PC-9 (cell line): ENCODE results near the gene NSD2. TPM values are rescaled to one million over a fixed set of nuclear protein-coding genes. Genes with fewer than 3 reads are reported as not detected.

Experiments
- BruUV-seq: library from RNA; stranded (reverse); fragments of 400-500 nt; replicated peaks from 2 replicates; lab custom pipeline; 2021; lab: Mats Ljungman, UMichigan
- CTCF ChIA-PET: fragments of 300-600 bp; sonication (Branson Sonifier 250); formaldehyde crosslinking; loops from one replicate; lab custom pipeline; 2022; ENCODE audit warnings: antibody characterized with exemption; lab: Charles Lee
- POLR2A ChIA-PET: fragments of 300-600 bp; sonication (Branson Sonifier 250); formaldehyde crosslinking; loops from one replicate; lab custom pipeline; 2022; ENCODE audit warnings: antibody characterized with exemption; ENCODE audit not compliant: unreplicated experiment; lab: Charles Lee
- DNase-seq, 2 experiments: peaks; one replicate each; pipeline versions ENCODE4 v3.0.0 to v3.0.0-alpha.2; 2015 to 2022; ENCODE audit warnings: mixed read lengths in 1 of 2
- H2AFZ ChIP-seq: fragments of 200-600 bp; sonication (generic); 2 replicates; pipeline ENCODE4 v1.8.1; 2017; ENCODE audit warnings: antibody characterized with exemption
- H3F3A ChIP-seq: fragments of 200-600 bp; sonication (generic); 2 replicates; pipeline ENCODE4 v1.8.1; 2017; ENCODE audit warnings: antibody characterized with exemption, mild to moderate bottlenecking, low read depth; ENCODE audit not compliant: insufficient read depth
- H3K27ac ChIP-seq: fragments of 200-600 bp; sonication (generic); 2 replicates; pipeline ENCODE4 v1.6.1; 2016; ENCODE audit warnings: mixed run types
- H3K27me3 ChIP-seq: fragments of 200-600 bp; sonication (generic); 2 replicates; pipeline ENCODE4 v1.6.1; 2016; ENCODE audit warnings: low read depth, mixed run types; ENCODE audit not compliant: insufficient read depth
- H3K36me3 ChIP-seq: fragments of 200-600 bp; sonication (generic); 2 replicates; pipeline ENCODE4 v1.6.1; 2016; ENCODE audit warnings: low read depth, mixed run types
- H3K4me1 ChIP-seq: fragments of 200-600 bp; sonication (generic); replicated peaks from 2 replicates; pipeline ENCODE4 v1.6.1; 2016; ENCODE audit warnings: mixed run types; ENCODE audit not compliant: insufficient read depth
- H3K4me2 ChIP-seq: fragments of 200-600 bp; sonication (generic); 2 replicates; pipeline ENCODE4 v1.6.1; 2017; ENCODE audit warnings: mixed run types
- H3K4me3 ChIP-seq: fragments of 200-600 bp; sonication (generic); 2 replicates; pipeline ENCODE4 v1.6.1; 2016; ENCODE audit warnings: mixed run types
- H3K79me2 ChIP-seq: fragments of 200-600 bp; sonication (generic); 2 replicates; pipeline ENCODE4 v1.6.1; 2017; ENCODE audit warnings: low read depth, mixed run types
- H3K9me2 ChIP-seq: fragments of 200-600 bp; sonication (generic); 2 replicates; pipeline ENCODE4 v1.8.1; 2017; ENCODE audit warnings: mild to moderate bottlenecking; ENCODE audit not compliant: insufficient read depth
- H3K9me3 ChIP-seq: fragments of 200-600 bp; sonication (generic); 2 replicates; pipeline ENCODE4 v1.8.1; 2016; ENCODE audit warnings: low read depth; ENCODE audit not compliant: insufficient read depth
- H4K20me1 ChIP-seq: fragments of 200-600 bp; sonication (generic); 2 replicates; pipeline ENCODE4 v1.8.1; 2017; ENCODE audit not compliant: insufficient read depth
- EZH2 ChIP-seq: fragments of 200-600 bp; sonication (generic); IDR thresholded peaks from 2 replicates; pipeline ENCODE4 v1.8.0; 2017; ENCODE audit warnings: antibody characterized with exemption, low read depth
- intact Hi-C: fragments of 100-400 bp; cut with micrococcal nuclease; formaldehyde crosslinking; loops from one replicate; pipeline ENCODE4 v1.10.0; 2022; ENCODE audit not compliant: unreplicated experiment
- total RNA-seq: library from RNA; stranded (reverse); gene quantifications from 2 replicates; pipeline ENCODE4 v1.2.3, GENCODE V29; 2021
- TF ChIP-seq, protein P1 (sequence below): fragments of 200-600 bp; sonication (generic); conservative IDR thresholded peaks from 2 replicates; pipeline ENCODE4 v1.6.1; 2017; ENCODE audit warnings: mixed run types, antibody characterized with exemption, mild to moderate bottlenecking, moderate library complexity

NSD2 gene
- total RNA-seq, 1 experiment from 2014 or later = 176 TPM

DNA sequence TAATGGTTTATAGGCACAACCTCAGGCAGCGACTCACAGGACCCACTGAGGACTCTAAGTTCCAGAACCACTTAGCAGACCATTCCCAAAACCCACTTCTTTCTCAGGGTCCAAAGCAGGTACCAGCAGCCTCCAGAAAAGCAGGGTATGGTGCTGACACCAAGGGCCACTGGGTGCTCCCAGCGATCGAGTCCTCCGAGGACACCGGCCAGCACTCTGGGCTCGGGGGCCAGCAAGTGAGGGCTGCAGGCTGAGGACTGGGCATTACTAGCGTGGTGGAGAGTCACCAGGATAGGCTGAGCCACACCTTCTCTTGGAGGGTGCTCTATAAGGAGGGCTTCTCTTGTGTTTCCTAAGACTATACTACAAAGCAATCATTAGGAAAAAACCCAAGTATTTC, 34.5 kb upstream of the NSD2 start:
- POLR2A ChIA-PET = no interaction called here
- CTCF ChIA-PET = no interaction called here
- Histone ChIP-seq H3K9me2 (no peaks in the 10 kb centered on the region), H3K9me3 (no peaks in the 10 kb centered on the region), H3K4me2 (no peak overlapping the region), H3K27ac (no peak overlapping the region), H3K36me3 (peaks cover 15% of the 10 kb centered on the region; the same call in 1 of the 2 replicates), H3K4me1 (no peaks in the 10 kb centered on the region), H4K20me1 (peaks cover 6% of the 10 kb centered on the region; the same call in 1 of the 2 replicates), H3F3A (no peaks in the 10 kb centered on the region), H3K79me2 (no peaks in the 10 kb centered on the region), H3K4me3 (no peak overlapping the region), H3K27me3 (no peaks in the 10 kb centered on the region), H2AFZ (no peak overlapping the region)
- no TSS peak for BruUV-seq
- TF ChIP-seq EZH2 = no peak
- TF ChIP-seq, protein P1, sequence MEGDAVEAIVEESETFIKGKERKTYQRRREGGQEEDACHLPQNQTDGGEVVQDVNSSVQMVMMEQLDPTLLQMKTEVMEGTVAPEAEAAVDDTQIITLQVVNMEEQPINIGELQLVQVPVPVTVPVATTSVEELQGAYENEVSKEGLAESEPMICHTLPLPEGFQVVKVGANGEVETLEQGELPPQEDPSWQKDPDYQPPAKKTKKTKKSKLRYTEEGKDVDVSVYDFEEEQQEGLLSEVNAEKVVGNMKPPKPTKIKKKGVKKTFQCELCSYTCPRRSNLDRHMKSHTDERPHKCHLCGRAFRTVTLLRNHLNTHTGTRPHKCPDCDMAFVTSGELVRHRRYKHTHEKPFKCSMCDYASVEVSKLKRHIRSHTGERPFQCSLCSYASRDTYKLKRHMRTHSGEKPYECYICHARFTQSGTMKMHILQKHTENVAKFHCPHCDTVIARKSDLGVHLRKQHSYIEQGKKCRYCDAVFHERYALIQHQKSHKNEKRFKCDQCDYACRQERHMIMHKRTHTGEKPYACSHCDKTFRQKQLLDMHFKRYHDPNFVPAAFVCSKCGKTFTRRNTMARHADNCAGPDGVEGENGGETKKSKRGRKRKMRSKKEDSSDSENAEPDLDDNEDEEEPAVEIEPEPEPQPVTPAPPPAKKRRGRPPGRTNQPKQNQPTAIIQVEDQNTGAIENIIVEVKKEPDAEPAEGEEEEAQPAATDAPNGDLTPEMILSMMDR = no peak
- intact Hi-C loops = no loop called here
- no peak for DNase-seq

DNA sequence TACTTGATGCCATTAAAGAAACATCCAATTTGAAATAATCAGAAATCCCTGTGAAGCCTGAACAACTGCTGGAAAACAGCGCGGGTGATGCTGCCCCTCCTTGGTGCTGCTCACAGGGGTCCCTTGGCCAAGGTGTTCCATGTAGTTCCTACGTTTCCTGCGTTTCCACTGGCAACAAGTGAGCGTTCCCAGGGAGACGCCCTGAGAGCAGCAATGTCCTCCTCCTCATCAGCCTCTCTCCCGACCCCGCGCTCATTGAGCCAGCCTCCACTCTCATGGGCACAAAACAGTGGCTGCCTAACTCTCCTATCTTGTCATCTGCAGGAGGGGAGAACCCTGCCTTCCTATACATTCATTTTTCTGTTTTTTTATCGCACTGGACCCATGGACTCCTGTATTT, 34.1 kb upstream of the NSD2 start:
- Histone ChIP-seq H3K27ac (no peak overlapping the region), H3K4me1 (no peaks in the 10 kb centered on the region), H2AFZ (no peak overlapping the region), H3K79me2 (no peaks in the 10 kb centered on the region), H4K20me1 (peaks cover 10% of the 10 kb centered on the region), H3K4me2 (no peak overlapping the region), H3K9me2 (no peaks in the 10 kb centered on the region), H3K36me3 (peaks cover 15% of the 10 kb centered on the region; the same call in 1 of the 2 replicates), H3K9me3 (no peaks in the 10 kb centered on the region), H3K27me3 (no peaks in the 10 kb centered on the region), H3K4me3 (no peak overlapping the region), H3F3A (no peaks in the 10 kb centered on the region)
- no TSS peak for BruUV-seq
- ChIA-PET CTCF (no interaction called here), POLR2A (no interaction called here)
- TF ChIP-seq, protein P1 = no peak
- intact Hi-C loops = no loop called here
- no peak for DNase-seq

DNA sequence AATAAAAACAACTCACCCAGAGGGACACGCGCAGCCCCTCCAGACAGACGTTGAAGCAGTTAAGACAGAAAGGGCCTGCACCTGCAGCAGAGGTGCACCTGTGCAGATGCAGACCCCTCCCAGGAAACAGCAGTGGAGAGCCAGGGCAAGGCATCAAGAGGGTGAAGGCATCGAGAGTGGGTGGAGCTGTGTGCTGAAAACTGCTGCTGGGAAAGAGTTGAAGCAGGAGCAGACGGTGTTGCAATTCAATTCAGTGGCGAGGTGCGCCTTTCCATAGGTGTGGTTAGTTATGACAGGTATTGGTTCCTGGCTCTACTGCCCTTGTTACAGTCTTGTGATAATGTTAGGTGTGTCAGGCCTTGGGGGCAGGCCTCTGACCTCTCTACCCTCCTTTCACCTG, 31.9 kb upstream of the NSD2 start:
- ChIA-PET CTCF (no interaction called here), POLR2A (no interaction called here)
- H3F3A ChIP-seq = no peaks in the 10 kb centered on the region
- no peaks in the 10 kb centered on the region for H3K9me3 ChIP-seq
- no peaks in the 10 kb centered on the region for H3K9me2 ChIP-seq
- H3K4me2 ChIP-seq = no peak overlapping the region
- peaks cover 19% of the 10 kb centered on the region for H4K20me1 ChIP-seq
- no TSS peak for BruUV-seq
- H3K36me3 ChIP-seq = peaks cover 15% of the 10 kb centered on the region; the same call in 1 of the 2 replicates
- no peak overlapping the region for H2AFZ ChIP-seq
- no peaks in the 10 kb centered on the region for H3K27me3 ChIP-seq
- H3K27ac ChIP-seq = no peak overlapping the region
- H3K4me1 ChIP-seq = no peaks in the 10 kb centered on the region
- TF ChIP-seq, protein P1 = no peak
- no peak for TF ChIP-seq EZH2
- DNase-seq = no peak
- H3K79me2 ChIP-seq = no peaks in the 10 kb centered on the region
- intact Hi-C loops = no loop called here
- no peak overlapping the region for H3K4me3 ChIP-seq
